ENCODE measurements around the gene LRFN4. TPM values are rescaled to one million over a fixed set of nuclear protein-coding genes. Genes with fewer than 3 reads are reported as not detected.
"Not testable (repeated sequence)": the region's sequence is repeated elsewhere in the genome, so short reads cannot be mapped to it uniquely, and the experiment has no call there.

Gene LRFN4
- total RNA-seq, 4 donors from 2014 or later: 8.7 to 21.9 (median 13.1) TPM

DNA sequence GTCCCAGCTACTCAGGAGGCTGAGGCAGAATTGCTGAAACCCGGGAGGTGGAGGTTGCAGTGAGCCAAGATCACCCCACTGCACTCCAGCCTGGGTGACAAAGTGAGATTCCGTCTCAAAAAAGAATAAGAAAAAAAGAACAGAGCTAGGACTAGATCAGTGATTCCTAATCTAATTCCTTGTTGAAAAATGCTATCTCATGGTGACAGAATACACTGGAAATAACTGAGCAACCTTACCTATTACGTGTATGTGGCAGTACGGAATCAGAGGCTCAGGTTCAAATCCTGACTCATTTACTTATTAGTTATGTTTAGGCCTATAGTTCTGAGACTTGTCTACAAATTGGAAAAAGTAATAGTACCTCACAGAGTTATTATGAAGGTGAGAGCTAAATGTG is 33.2 kb upstream of the LRFN4 start:
- 91% methylated on average over 4 of the region's 4 CpGs for WGBS
- TF ChIP-seq POLR2A (IDR thresholded peaks at IDR 0.05; ENCODE audit: low read depth) (no peak), POLR2AphosphoS5 (IDR thresholded peaks at IDR 0.05) (no peak), EP300 (IDR thresholded peaks at IDR 0.05) (no peak)
- TF ChIP-seq, protein P1, sequence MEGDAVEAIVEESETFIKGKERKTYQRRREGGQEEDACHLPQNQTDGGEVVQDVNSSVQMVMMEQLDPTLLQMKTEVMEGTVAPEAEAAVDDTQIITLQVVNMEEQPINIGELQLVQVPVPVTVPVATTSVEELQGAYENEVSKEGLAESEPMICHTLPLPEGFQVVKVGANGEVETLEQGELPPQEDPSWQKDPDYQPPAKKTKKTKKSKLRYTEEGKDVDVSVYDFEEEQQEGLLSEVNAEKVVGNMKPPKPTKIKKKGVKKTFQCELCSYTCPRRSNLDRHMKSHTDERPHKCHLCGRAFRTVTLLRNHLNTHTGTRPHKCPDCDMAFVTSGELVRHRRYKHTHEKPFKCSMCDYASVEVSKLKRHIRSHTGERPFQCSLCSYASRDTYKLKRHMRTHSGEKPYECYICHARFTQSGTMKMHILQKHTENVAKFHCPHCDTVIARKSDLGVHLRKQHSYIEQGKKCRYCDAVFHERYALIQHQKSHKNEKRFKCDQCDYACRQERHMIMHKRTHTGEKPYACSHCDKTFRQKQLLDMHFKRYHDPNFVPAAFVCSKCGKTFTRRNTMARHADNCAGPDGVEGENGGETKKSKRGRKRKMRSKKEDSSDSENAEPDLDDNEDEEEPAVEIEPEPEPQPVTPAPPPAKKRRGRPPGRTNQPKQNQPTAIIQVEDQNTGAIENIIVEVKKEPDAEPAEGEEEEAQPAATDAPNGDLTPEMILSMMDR (IDR thresholded peaks at IDR 0.05): no peak
- H3K27me3 ChIP-seq: no peaks in the 10 kb centered on the region
- H3K4me1 ChIP-seq: no peaks in the 10 kb centered on the region
- DNase-seq (ENCODE audit: extremely low spot score): no peak
- H3K27ac ChIP-seq (replicated peaks in 1 of 4): no peak overlapping the region
- H3K9me3 ChIP-seq: no peaks in the 10 kb centered on the region
- no peak overlapping the region for H3K4me3 ChIP-seq
- peaks cover 0 to 6% (median 2%) of the 10 kb centered on the region in 4 donors for H3K36me3 ChIP-seq
- intact Hi-C loops (cut with DNase I): no loop called here

DNA sequence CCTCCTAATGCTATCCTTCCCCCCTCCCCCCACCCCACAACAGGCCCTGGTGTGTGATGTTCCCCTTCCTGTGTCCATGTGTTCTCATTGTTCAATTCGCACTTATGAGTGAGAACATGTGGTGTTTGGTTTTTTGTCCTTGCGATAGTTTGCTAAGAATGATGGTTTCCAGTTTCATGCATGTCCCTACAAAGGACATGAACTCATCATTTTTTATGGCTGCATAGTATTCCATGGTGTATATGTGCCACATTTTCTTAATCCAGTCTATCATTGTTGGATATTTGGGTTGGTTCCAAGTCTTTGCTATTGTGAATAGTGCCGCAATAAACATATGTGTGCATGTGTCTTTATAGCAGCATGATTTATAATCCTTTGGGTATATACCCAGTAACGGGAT is 32.3 kb upstream of the LRFN4 start:
- H3K4me3 ChIP-seq; DNase-seq (ENCODE audit: extremely low spot score); H3K27me3 ChIP-seq; H3K4me1 ChIP-seq; H3K27ac ChIP-seq (replicated peaks in 1 of 4); intact Hi-C loops (cut with DNase I); H3K9me3 ChIP-seq: not testable (repeated sequence)
- WGBS: 97% methylated on average over 3 of the region's 4 CpGs
- H3K36me3 ChIP-seq: peaks cover 0 to 13% (median 2%) of the 10 kb centered on the region in 4 donors

DNA sequence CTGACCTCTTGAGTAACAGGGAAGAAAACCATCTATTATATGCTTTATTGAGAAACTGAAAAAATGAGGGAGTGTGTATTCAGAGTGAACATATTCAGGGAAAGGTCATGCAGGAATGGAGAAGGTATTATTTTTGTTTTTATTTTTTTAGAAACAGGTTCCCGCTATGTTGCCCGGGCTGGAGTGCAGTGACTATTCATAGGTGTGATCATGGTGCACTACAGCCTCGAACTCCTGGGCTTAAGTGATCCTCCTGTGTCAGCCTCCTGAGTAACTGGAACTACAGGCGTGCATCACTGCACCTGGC is 22.4 kb upstream of the LRFN4 start:
- 56% methylated on average over 4 of the region's 4 CpGs for WGBS
- Histone ChIP-seq H3K9me3 (no peaks in the 10 kb centered on the region), H3K27ac (replicated peaks in 1 of 4) (no peak overlapping the region), H3K36me3 (peaks cover 0 to 20% (median 3%) of the 10 kb centered on the region in 4 donors), H3K4me1 (peaks cover 0 to 5% (median 0%) of the 10 kb centered on the region in 4 donors), H3K4me3 (no peak overlapping the region), H3K27me3 (no peaks in the 10 kb centered on the region)
- TF ChIP-seq EP300 (IDR thresholded peaks at IDR 0.05): no peak
- TF ChIP-seq POLR2AphosphoS5 (IDR thresholded peaks at IDR 0.05): no peak
- TF ChIP-seq, protein P1 (IDR thresholded peaks at IDR 0.05): no peak
- TF ChIP-seq POLR2A (IDR thresholded peaks at IDR 0.05; ENCODE audit: low read depth): no peak
- intact Hi-C loops (cut with DNase I): no loop called here
- DNase-seq (ENCODE audit: extremely low spot score): no peak

DNA sequence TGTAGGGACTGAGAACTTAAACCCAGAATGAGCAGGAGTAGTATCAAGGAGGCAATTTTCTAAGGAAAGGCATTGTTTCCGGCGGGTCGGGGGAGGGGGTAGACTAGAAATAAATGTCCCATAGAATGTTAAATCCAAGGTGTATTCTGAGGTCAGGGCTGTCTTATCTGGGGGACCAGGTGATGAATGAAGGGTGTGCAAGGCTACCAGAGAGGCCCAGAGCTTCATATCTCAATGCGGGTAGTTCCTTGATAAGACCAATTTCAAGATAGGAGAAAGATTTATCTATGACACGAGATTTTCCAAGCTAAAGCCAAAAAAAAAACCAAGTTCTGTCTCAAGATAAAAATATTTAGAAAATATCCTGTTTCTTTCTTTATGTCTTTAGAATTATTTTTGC is 21.9 kb upstream of the LRFN4 start:
- Histone ChIP-seq H3K4me1 (peaks cover 0 to 5% (median under 1%) of the 10 kb centered on the region in 4 donors), H3K27me3 (no peaks in the 10 kb centered on the region), H3K27ac (replicated peaks in 1 of 4) (no peak overlapping the region), H3K4me3 (no peak overlapping the region), H3K36me3 (peaks cover 0 to 23% (median 3%) of the 10 kb centered on the region in 4 donors), H3K9me3 (no peaks in the 10 kb centered on the region)
- intact Hi-C loops (cut with DNase I): no loop called here
- no peak for DNase-seq (ENCODE audit: extremely low spot score)
- TF ChIP-seq EP300 (IDR thresholded peaks at IDR 0.05) (no peak), POLR2AphosphoS5 (IDR thresholded peaks at IDR 0.05) (no peak)
- TF ChIP-seq, protein P1 (IDR thresholded peaks at IDR 0.05): no peak
- WGBS: 82% methylated on average over 5 of the region's 5 CpGs

DNA sequence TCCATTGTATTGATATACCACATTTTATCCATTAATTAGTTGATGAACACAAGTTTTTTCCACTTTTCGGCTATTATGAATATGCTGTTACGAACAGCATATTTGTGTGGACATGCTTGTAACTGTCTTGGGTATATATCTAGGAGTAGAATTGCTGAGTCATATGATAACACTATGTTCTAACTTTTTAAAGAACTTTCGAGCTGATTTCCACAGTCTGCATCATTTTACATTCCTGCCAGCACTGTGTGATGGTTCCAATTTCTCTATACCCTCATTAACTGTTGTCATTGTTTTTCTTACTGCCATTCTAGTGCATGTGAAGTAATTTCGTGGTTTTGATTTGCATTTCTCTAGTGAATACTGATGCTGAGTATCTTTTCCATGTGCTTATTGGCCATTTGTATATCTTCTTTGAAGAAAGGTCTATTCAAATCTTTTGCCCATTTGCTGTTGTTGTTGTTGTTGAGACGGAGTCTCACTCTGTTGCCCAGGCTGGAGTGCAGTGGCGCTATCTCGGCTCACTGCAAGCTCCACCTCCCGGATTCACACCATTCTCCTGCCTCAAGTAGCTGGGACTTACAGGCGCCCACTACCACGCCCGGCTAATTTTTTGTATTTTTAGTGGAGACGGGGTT is 21.0 kb upstream of the LRFN4 start:
- no peak overlapping the region for H3K4me3 ChIP-seq
- no peaks in the 10 kb centered on the region for H3K9me3 ChIP-seq
- TF ChIP-seq, protein P1 (IDR thresholded peaks at IDR 0.05): no peak
- TF ChIP-seq EP300 (IDR thresholded peaks at IDR 0.05) (no peak), POLR2AphosphoS5 (IDR thresholded peaks at IDR 0.05) (no peak), POLR2A (IDR thresholded peaks at IDR 0.05; ENCODE audit: low read depth) (no peak)
- intact Hi-C loops (cut with DNase I): no loop called here
- H3K36me3 ChIP-seq: peaks cover 0 to 25% (median 3%) of the 10 kb centered on the region in 4 donors
- H3K27ac ChIP-seq (replicated peaks in 1 of 4): no peak overlapping the region
- peaks cover 0 to 10% (median 6%) of the 10 kb centered on the region in 4 donors for H3K4me1 ChIP-seq
- DNase-seq (ENCODE audit: extremely low spot score): no peak
- WGBS: 86% methylated on average over 12 of the region's 12 CpGs
- no peaks in the 10 kb centered on the region for H3K27me3 ChIP-seq
